OCI-LY7 (cell line): ENCODE measurements around the gene SAMMSON. TPM values are rescaled to one million over a fixed set of nuclear protein-coding genes. Genes with fewer than 3 reads are reported as not detected.

Source experiments
- BruUV-seq: library from RNA; stranded (reverse); fragments of 400-500 nt; replicated peaks from 2 replicates; lab custom pipeline; 2021; lab: Mats Ljungman, UMichigan
- CTCF ChIA-PET: fragments of 300-600 bp; sonication (Branson Sonifier 250); formaldehyde crosslinking; loops from one replicate; lab custom pipeline; 2022; ENCODE audit warnings: antibody characterized with exemption; ENCODE audit not compliant: unreplicated experiment; lab: Charles Lee
- POLR2A ChIA-PET: fragments of 300-600 bp; sonication (Branson Sonifier 250); formaldehyde crosslinking; loops from one replicate; lab custom pipeline; 2022; ENCODE audit warnings: antibody characterized with exemption; lab: Charles Lee
- DNase-seq: peaks from one replicate; pipeline ENCODE4 v3.0.0-alpha.2; 2015; ENCODE audit warnings: low spot score
- H2AFZ ChIP-seq: fragments of 200-600 bp; sonication (generic), shearing (Covaris generic); 2 replicates; pipeline ENCODE4 v1.6.1; 2014; ENCODE audit warnings: mild to moderate bottlenecking, antibody characterized with exemption, low read length, moderate library complexity
- H3K27ac ChIP-seq: fragments of 200-600 bp; sonication (generic); 2 replicates; pipeline ENCODE4 v1.5.1; 2014; ENCODE audit warnings: mixed run types, low read depth, mild to moderate bottlenecking, moderate library complexity, low read length, inconsistent platforms; ENCODE audit not compliant: poor library complexity, severe bottlenecking
- H3K36me3 ChIP-seq: fragments of 200-600 bp; sonication (generic); 2 replicates; pipeline ENCODE4 v1.6.1; 2014; ENCODE audit warnings: mild to moderate bottlenecking, antibody characterized with exemption, low read length, moderate library complexity, mixed read lengths; ENCODE audit not compliant: insufficient read depth
- H3K4me1 ChIP-seq: fragments of 200-600 bp; sonication (generic); 2 replicates; pipeline ENCODE4 v1.5.1; 2014; ENCODE audit warnings: mild to moderate bottlenecking, low read length; ENCODE audit not compliant: insufficient read depth, poor library complexity, severe bottlenecking
- H3K4me2 ChIP-seq: fragments of 200-600 bp; sonication (generic); 2 replicates; pipeline ENCODE4 v1.6.1; 2014; ENCODE audit warnings: mild to moderate bottlenecking, low read length
- H3K4me3 ChIP-seq: fragments of 200-600 bp; sonication (generic); 2 replicates; pipeline ENCODE4 v1.5.1; 2014; ENCODE audit warnings: mild to moderate bottlenecking, low read depth, low read length; ENCODE audit not compliant: poor library complexity, severe bottlenecking
- H3K79me2 ChIP-seq: fragments of 200-600 bp; sonication (generic); 2 replicates; pipeline ENCODE4 v1.6.1; 2016; ENCODE audit warnings: low read depth, mild to moderate bottlenecking, low read length, moderate library complexity, mixed read lengths; ENCODE audit not compliant: insufficient read depth
- H3K9me2 ChIP-seq: fragments of 200-600 bp; sonication (generic); 2 replicates; pipeline ENCODE4 v1.6.1; 2016; ENCODE audit warnings: mild to moderate bottlenecking, low read length, mixed read lengths; ENCODE audit not compliant: insufficient read depth
- H3K9me3 ChIP-seq: fragments of 200-600 bp; sonication (generic); 2 replicates; pipeline ENCODE4 v1.6.1; 2014; ENCODE audit warnings: mild to moderate bottlenecking, mixed run types, low read length, mixed read lengths
- H4K20me1 ChIP-seq: fragments of 200-600 bp; sonication (generic); 2 replicates; pipeline ENCODE4 v1.6.1; 2014; ENCODE audit warnings: mild to moderate bottlenecking, antibody characterized with exemption, low read length, moderate library complexity, mixed read lengths; ENCODE audit not compliant: insufficient read depth
- EZH2phosphoT487 ChIP-seq: fragments of 200-600 bp; sonication (generic); IDR thresholded peaks from 2 replicates; pipeline ENCODE4 v1.6.1; 2018; ENCODE audit warnings: low read depth, borderline replicate concordance, mild to moderate bottlenecking, mixed run types, antibody characterized with exemption, low read length, moderate library complexity, mixed read lengths
- intact Hi-C: fragments of 100-400 bp; cut with micrococcal nuclease; formaldehyde crosslinking; loops from one replicate; pipeline ENCODE4 v1.10.0; 2022; ENCODE audit not compliant: unreplicated experiment
- total RNA-seq, 2 experiments: library from RNA; depleted of rRNA in 1 of 2; stranded (reverse); fragments of >200 nt in 1 of 2; shearing (Covaris generic) in 1 of 2; gene quantifications; 2 replicates each; pipeline ENCODE4 v1.2.3, GENCODE V29; 2014 to 2022
- TF ChIP-seq, protein P1 (sequence below): fragments of 200-600 bp; sonication (generic); conservative IDR thresholded peaks from 2 replicates; pipeline ENCODE4 v1.5.1; 2014; ENCODE audit warnings: mild to moderate bottlenecking, antibody characterized with exemption, low read length, moderate library complexity, mixed read lengths

The SAMMSON gene
- total RNA-seq, 2 experiments from 2014 or later: not detected

DNA sequence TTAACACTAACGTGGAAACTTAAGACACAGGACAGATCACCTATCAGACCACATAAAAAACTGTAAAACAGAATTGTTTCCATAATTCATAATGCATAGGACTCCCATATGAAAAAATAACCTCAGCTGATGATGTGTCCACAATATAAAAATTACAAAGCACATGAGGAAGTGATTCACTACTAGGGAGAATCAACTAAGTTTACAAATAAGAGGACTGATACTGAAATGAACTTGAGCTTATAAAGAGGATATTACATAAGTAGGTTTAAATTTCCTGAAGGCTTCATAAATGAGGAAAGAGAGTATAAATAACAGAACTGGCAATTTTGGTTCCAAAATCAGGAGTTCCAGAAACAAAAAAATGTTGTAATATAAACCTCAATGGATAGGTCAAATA lies 111.9 kb downstream of the SAMMSON start:
- BruUV-seq: no TSS peak
- H3K79me2 ChIP-seq: no peaks in the 10 kb centered on the region
- no peaks in the 10 kb centered on the region for H3K36me3 ChIP-seq
- no peaks in the 10 kb centered on the region for H3K4me1 ChIP-seq
- H3K9me2 ChIP-seq: no peaks in the 10 kb centered on the region
- no peak overlapping the region for H2AFZ ChIP-seq
- intact Hi-C loops: no loop called here
- H3K4me3 ChIP-seq: no peak overlapping the region
- TF ChIP-seq EZH2phosphoT487: no peak
- TF ChIP-seq, protein P1, sequence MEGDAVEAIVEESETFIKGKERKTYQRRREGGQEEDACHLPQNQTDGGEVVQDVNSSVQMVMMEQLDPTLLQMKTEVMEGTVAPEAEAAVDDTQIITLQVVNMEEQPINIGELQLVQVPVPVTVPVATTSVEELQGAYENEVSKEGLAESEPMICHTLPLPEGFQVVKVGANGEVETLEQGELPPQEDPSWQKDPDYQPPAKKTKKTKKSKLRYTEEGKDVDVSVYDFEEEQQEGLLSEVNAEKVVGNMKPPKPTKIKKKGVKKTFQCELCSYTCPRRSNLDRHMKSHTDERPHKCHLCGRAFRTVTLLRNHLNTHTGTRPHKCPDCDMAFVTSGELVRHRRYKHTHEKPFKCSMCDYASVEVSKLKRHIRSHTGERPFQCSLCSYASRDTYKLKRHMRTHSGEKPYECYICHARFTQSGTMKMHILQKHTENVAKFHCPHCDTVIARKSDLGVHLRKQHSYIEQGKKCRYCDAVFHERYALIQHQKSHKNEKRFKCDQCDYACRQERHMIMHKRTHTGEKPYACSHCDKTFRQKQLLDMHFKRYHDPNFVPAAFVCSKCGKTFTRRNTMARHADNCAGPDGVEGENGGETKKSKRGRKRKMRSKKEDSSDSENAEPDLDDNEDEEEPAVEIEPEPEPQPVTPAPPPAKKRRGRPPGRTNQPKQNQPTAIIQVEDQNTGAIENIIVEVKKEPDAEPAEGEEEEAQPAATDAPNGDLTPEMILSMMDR: no peak
- no peaks in the 10 kb centered on the region for H4K20me1 ChIP-seq
- DNase-seq: no peak
- H3K9me3 ChIP-seq: no peaks in the 10 kb centered on the region
- no peak overlapping the region for H3K4me2 ChIP-seq
- ChIA-PET POLR2A (no interaction called here), CTCF (no interaction called here)
- no peak overlapping the region for H3K27ac ChIP-seq

DNA sequence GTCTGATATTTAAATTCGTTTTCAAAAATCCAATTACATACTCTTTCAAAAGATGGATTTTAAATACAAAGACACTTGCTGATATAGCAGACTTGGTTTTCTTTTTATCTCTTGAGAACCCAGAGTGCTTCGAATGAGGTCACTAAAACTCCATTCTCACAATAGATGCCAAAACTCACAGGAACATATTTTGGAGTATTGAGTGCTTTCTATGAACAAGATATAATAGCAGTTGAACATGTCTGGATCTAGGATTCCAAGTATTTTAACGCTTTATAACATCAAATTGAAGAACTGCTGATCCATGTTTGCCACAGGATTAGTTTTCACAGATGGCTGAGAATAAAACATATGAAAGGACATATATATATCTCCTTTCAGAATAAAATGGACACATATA lies 113.2 kb downstream of the SAMMSON start:
- POLR2A ChIA-PET: no interaction called here
- H4K20me1 ChIP-seq: no peaks in the 10 kb centered on the region
- DNase-seq: no peak
- CTCF ChIA-PET: no interaction called here
- H3K79me2 ChIP-seq: no peaks in the 10 kb centered on the region
- no peaks in the 10 kb centered on the region for H3K9me2 ChIP-seq
- TF ChIP-seq, protein P1: no peak
- no peak for TF ChIP-seq EZH2phosphoT487
- H3K27ac ChIP-seq: no peak overlapping the region
- no peaks in the 10 kb centered on the region for H3K9me3 ChIP-seq
- H3K4me2 ChIP-seq: no peak overlapping the region
- no peaks in the 10 kb centered on the region for H3K36me3 ChIP-seq
- H2AFZ ChIP-seq: no peak overlapping the region
- BruUV-seq: no TSS peak
- H3K4me1 ChIP-seq: no peaks in the 10 kb centered on the region
- H3K4me3 ChIP-seq: no peak overlapping the region
- intact Hi-C loops: no loop called here

DNA sequence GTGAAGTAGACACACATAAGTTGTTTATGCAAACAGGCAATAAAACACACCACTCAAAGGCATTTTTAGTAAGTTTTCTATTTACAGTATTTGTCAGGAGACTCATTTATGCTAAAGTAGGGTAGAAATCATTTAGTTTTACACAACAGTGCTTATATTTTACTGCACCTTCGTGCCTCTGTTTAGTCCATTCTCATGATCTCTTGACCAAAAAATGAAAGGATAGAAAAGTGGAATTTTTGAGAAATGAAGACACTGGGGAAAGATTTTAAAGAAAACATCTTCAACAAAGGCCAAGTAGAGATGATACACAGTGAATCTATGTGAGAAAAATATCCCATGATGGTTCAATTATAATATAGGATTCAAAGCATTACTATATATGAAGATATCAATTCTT lies 114.9 kb downstream of the SAMMSON start:
- no peaks in the 10 kb centered on the region for H3K4me1 ChIP-seq
- H3K79me2 ChIP-seq: no peaks in the 10 kb centered on the region
- no peak overlapping the region for H3K4me3 ChIP-seq
- H3K4me2 ChIP-seq: no peak overlapping the region
- no peak overlapping the region for H3K27ac ChIP-seq
- H2AFZ ChIP-seq: no peak overlapping the region
- ChIA-PET CTCF (no interaction called here), POLR2A (interaction anchor here (0.6 kb wide), 3 partner anchors 46 to 188 kb away, joined by 3 to 7 read pairs (median 4); no protein-coding TSS in a partner anchor)
- no peaks in the 10 kb centered on the region for H3K36me3 ChIP-seq
- intact Hi-C loops: no loop called here
- no peaks in the 10 kb centered on the region for H3K9me2 ChIP-seq
- DNase-seq: no peak
- H3K9me3 ChIP-seq: no peaks in the 10 kb centered on the region
- no TSS peak for BruUV-seq
- H4K20me1 ChIP-seq: no peaks in the 10 kb centered on the region
- no peak for TF ChIP-seq EZH2phosphoT487
- TF ChIP-seq, protein P1: no peak
